ENCODE measurements around the gene TRMU.
"Not testable (repeated sequence)": the region's sequence is repeated elsewhere in the genome, so short reads cannot be mapped to it uniquely, and the experiment has no call there.

TRMU gene

DNA sequence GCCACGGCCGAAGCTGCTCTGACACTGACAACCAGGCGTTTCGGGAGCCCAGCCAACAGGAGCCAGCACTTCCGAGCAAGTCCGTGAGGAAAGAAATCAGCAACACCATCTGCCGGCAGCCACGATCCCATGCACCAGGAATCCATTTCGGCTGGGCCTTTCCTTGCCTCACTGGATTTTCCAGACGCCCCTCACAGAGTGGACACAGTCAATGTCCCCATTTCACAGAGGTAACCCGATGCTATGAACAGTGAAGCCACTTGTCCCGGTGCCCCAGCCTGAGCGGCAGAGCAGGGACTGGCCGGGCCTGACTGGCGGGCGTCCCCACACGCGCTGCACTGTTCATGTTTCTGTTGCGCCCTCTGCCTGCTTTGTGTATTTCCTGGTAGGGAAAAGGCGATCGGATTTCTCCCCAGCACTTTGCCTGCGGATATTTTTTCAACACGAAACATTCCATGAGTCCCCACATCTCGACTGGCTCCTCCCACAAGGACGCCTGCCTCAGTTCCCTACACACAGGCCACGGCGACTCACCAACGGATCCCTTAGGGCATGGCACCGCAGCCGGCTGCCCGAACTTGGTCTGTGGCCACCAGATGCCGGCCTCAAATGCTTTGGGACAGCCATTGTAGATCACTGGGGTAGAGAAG lies 55.3 kb downstream of the TRMU start:
- DNase-seq: no peak

GRCh38 chr22:46391486-46392136 lies 56.1 kb downstream of the TRMU start:
- DNase-seq: no peak

DNA sequence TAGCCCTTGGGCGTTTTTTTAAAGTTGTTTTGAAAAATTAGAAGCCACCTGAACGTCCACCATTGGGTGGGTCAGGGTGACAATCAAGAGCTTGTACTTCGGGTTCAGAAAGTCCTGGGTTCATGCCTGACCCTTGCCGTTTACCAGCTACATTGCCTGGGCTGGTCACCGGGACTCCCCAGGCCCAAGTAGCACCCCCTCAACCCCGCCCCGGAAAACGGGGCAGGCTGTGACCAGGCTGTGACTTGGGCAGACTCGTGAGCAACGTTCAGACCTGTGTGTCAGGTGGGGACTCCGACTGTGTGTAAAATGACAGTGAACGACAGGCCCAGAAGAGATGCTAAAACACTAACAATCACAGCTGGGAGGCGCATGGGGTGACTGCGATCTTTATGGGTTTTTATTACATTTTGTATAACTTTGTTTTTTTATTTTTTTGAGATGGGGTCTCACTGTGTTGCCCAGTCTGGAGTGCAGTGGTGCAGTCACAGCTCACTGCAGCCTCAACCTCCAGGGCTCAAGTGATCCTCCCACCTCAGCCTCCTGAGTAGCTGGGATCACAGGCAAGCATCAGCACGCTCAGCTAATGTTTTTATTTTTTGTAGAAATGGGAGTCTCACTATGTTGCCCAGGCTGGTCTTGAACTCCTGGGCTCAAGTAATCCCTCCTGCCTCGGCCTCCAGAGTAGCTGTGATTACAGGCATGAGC lies 56.8 kb downstream of the TRMU start:
- no peak for DNase-seq

DNA sequence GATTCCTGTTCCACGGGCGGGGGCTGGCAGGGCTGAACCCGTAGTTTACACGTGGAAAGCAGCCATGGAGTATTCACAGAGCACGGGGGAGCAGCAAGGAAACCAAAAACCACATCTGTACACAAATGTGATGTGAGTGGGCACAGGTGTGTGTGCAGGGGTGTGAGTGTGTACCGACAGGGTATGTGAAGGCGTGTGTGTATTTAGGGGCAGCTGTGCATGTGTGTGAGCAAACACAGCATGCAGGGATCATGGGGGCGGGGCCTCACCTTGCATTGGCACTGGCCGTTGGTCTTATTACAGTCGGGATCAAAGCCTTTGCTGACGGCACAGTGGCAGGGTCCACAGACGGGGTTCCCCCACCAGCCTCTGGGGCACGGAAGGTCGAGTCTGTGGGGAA lies 58.4 kb downstream of the TRMU start:
- DNase-seq: no peak

- DNase-seq: no peak
These were observed 59.1 kb downstream of the TRMU start for GRCh38 chr22:46394622-46395021.

GRCh38 chr22:46395145-46395544 lies 59.6 kb downstream of the TRMU start:
- DNase-seq: no peak

GRCh38 chr22:46397049-46397448 lies 61.5 kb downstream of the TRMU start:
- not testable (repeated sequence) for DNase-seq

DNA sequence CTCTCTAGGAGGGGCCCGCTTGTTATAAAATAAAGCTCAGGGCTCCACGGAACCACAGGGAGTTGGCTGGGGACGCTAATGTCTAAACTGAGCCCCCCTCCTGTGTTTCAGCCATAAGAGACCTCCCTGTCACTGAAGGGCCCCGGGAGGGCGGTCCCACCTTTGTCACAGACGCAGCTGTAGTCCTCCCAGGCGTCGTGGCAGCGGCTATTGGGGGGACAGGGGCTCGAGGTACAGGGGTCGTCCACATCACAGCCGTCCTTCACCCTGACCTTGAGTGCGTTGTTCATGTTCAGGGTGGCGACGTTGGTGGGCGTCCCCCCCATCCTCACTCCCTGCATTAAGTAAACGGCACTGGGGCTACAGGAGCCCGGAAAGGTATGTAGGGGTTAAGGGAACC lies 62.0 kb downstream of the TRMU start:
- no peak for DNase-seq

GRCh38 chr22:46397951-46398350 lies 62.4 kb downstream of the TRMU start:
- DNase-seq: no peak

DNA sequence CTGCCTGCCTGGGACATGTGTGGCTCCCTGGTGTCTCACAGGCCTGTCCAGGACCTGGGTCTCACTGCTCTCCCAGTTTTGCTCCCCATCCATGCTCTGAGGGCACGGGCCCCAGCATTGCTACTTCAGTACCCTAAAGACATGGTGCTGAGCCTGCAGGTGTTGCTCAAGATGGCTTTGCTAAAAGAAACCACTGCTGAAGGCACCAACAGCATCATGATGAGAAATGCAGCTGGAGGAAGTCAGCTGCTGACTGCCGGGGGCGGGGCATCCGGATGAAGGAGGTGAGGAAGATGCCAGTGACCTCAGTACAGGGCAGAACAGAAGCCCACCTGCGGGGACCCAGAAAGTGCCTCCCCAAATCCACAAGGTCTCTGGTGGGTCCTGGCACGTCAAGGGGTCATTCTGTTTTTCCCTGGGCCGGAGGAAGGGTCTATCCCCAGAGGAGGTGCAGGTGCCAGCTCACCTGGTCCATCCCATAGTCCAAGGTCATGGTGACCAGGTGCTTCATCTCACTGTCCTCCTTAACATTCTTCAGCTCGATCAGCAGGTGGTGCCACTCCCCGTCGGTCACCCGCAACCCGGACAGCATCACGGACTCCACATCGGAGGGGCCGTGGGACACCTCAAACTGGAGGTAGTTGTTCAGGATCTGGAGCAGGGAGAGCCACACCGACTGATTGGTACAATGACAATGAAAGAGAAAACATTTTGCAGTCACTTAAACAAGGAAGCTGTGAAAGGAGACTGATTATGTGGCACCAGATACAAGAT lies 63.9 kb downstream of the TRMU start:
- DNase-seq: no peak

GRCh38 chr22:46401370-46401769 lies 65.9 kb downstream of the TRMU start:
- no peak for DNase-seq

DNA sequence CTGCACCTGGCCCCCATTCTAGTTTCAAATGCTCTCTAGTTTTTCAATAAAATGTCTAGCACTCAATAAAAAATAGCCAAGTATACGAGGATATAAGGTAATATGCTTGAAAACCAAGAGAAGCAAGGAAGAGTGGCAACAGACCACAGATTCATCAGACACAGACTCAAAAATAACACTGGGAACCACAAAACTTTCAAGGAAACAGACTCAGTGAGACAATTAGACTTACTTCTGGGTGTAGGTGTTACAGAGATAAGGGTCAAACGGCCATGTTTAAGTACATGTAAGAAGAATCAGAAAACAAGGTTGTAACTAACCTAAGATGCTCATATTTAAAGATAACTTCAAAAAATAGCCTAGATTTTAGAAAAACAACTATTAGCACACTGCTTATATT lies 67.0 kb downstream of the TRMU start:
- DNase-seq: no peak

DNA sequence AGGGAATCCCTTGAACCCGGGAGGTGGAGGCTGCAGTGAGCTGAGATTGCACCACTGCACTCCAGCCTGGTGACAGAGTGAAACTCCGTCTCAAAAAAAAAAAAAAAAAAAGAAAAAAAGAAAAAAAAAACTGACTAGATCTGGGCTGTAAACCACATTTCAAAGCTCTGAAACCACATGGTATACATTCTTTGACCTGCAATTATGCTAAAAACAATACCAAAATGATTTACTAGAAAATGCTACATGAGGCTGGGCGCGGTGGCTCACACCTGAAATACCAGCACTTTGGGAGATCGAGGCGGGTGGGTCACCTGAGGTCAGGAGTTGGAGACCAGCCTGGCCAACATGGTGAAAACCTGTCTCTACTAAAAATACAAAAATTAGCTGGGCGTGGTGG lies 68.4 kb downstream of the TRMU start:
- not testable (repeated sequence) for DNase-seq

DNA sequence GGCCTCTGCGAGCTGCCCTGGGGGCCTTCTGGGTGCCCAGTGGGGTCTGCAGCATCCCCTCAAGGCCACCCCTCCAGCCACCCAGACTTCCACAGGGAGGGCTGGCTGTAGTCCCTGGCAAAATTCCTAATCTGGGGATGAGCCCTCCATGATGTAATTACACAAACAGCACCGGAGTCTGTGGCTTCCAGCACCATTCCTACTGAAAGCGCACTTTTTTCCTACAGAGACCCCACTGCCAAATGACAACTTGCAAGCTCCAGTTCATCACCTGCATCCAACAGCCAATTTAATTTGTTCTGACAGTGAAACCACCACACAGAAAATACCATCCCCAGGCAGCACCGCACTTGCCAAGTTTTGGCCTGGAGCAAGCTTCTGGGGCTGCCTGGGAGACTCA lies 70.4 kb downstream of the TRMU start:
- no peak for DNase-seq

DNA sequence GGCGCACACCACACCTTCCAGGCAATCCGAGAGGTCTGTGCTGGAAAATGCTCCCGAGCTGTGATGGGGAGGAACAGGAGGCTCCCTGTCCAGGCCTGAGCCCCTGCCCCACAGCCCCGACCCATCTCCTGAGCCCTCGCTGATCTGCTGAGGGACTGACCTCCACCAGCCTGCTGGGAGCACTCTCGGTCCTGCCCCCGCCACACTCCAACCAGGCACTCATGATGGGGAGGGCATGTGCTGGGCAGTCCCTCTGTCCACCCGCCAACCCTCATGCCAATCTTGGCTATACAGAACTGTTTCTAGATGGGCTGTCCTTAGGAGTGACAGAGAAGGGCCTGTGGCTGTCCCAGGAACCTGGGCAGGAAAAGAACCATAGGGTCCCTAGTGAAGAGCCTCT lies 70.8 kb downstream of the TRMU start:
- DNase-seq: no peak

DNA sequence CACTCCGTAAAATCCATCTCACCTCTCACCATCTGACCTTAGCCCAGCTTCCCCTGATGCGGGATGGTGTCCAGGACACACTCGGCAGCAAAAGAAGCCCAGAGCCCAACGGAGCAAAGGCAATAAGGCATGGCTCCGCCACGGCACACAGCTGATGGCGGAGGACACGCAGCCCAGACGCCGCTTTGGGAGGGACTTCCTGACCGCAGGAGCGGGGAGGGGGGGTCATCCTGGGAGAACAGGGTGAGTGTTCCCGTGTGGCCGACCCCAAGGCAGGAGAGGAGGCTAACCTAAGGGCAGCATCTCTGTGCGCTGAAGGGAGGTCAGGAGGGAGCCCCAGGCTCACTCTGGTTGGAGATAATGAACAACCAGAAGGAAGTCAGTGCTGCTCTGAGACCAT lies 71.3 kb downstream of the TRMU start:
- no peak for DNase-seq
